ENCODE data around the gene CRLF2. TPM values are rescaled to one million over a fixed set of nuclear protein-coding genes. Genes with fewer than 3 reads are reported as not detected.
"Not testable (repeated sequence)": the region's sequence is repeated elsewhere in the genome, so short reads cannot be mapped to it uniquely, and the experiment has no call there.

The CRLF2 gene
- total RNA-seq, 1 donor from 2014 or later = not detected

- no peak overlapping the region for H3K27ac ChIP-seq (replicated peaks)
- H3K9me3 ChIP-seq (replicated peaks) = no peaks in the 10 kb centered on the region
- peaks cover 39% of the 10 kb centered on the region for H3K27me3 ChIP-seq (ENCODE audit: low read depth)
- no peak overlapping the region for H3K4me3 ChIP-seq
- intact Hi-C loops (cut with micrococcal nuclease) = no loop called here
- H3K36me3 ChIP-seq = no peaks in the 10 kb centered on the region
- DNase-seq = no peak
- H3K4me1 ChIP-seq = no peaks in the 10 kb centered on the region
- no peak for TF ChIP-seq CTCF (IDR thresholded peaks at IDR 0.05; ENCODE audit: borderline replicate concordance)
Measured at GRCh38 chrX:1165535-1166196, 46.8 kb downstream of the CRLF2 start.

GRCh38 chrX:1164322-1165288 is 47.8 kb downstream of the CRLF2 start:
- Histone ChIP-seq H3K9me3 (replicated peaks) (no peaks in the 10 kb centered on the region), H3K36me3 (no peaks in the 10 kb centered on the region), H3K4me1 (no peaks in the 10 kb centered on the region), H3K27ac (replicated peaks) (no peak overlapping the region), H3K4me3 (no peak overlapping the region), H3K27me3 (ENCODE audit: low read depth) (peaks cover 31% of the 10 kb centered on the region)
- TF ChIP-seq CTCF (IDR thresholded peaks at IDR 0.05; ENCODE audit: borderline replicate concordance) = no peak
- intact Hi-C loops (cut with micrococcal nuclease) = no loop called here
- no peak for DNase-seq

GRCh38 chrX:1163231-1163630 is 49.2 kb downstream of the CRLF2 start:
- Histone ChIP-seq H3K4me1 (no peaks in the 10 kb centered on the region), H3K36me3 (no peaks in the 10 kb centered on the region), H3K4me3 (no peak overlapping the region), H3K9me3 (replicated peaks) (no peaks in the 10 kb centered on the region), H3K27me3 (ENCODE audit: low read depth) (peaks cover 31% of the 10 kb centered on the region), H3K27ac (replicated peaks) (no peak overlapping the region)
- no peak for TF ChIP-seq CTCF (IDR thresholded peaks at IDR 0.05; ENCODE audit: borderline replicate concordance)
- no peak for DNase-seq
- intact Hi-C loops (cut with micrococcal nuclease) = no loop called here

GRCh38 chrX:1162119-1162916 is 50.1 kb downstream of the CRLF2 start:
- Histone ChIP-seq H3K4me1 (no peaks in the 10 kb centered on the region), H3K27ac (replicated peaks) (no peak overlapping the region), H3K4me3 (no peak overlapping the region), H3K36me3 (no peaks in the 10 kb centered on the region), H3K9me3 (replicated peaks) (no peaks in the 10 kb centered on the region), H3K27me3 (ENCODE audit: low read depth) (peaks cover 31% of the 10 kb centered on the region)
- DNase-seq = no peak
- TF ChIP-seq CTCF (IDR thresholded peaks at IDR 0.05; ENCODE audit: borderline replicate concordance) = no peak
- intact Hi-C loops (cut with micrococcal nuclease) = no loop called here

GRCh38 chrX:1159548-1159947 is 52.9 kb downstream of the CRLF2 start:
- Histone ChIP-seq H3K27me3 (ENCODE audit: low read depth) (peaks cover 44% of the 10 kb centered on the region), H3K36me3 (no peaks in the 10 kb centered on the region), H3K4me1 (no peaks in the 10 kb centered on the region), H3K4me3 (no peak overlapping the region), H3K9me3 (replicated peaks) (no peaks in the 10 kb centered on the region), H3K27ac (replicated peaks) (no peak overlapping the region)
- intact Hi-C loops (cut with micrococcal nuclease) = no loop called here
- TF ChIP-seq CTCF (IDR thresholded peaks at IDR 0.05; ENCODE audit: borderline replicate concordance) = no peak
- DNase-seq = no peak

- intact Hi-C loops (cut with micrococcal nuclease); H3K9me3 ChIP-seq (replicated peaks): not testable (repeated sequence)
Measured at GRCh38 chrX:1156681-1157455, 55.6 kb downstream of the CRLF2 start.

More at GRCh38 chrX:1156681-1157455, 55.6 kb downstream of the CRLF2 start:
- not testable (repeated sequence) for H3K36me3 ChIP-seq; H3K4me3 ChIP-seq; H3K4me1 ChIP-seq; DNase-seq; H3K27ac ChIP-seq (replicated peaks)
- H3K27me3 ChIP-seq (ENCODE audit: low read depth) = peaks cover 22% of the 10 kb centered on the region

All from left ventricle myocardium inferior (tissue), 1 donor.